HEK293 (cell line): ENCODE data around the gene CYP1B1.

ENCODE experiments used
- AEBP2 ChIP-seq: fragments of 450-650 bp; formaldehyde crosslinking; IDR thresholded peaks from 2 replicates; pipeline ENCODE4 v1.5.1; 2016; ENCODE audit warnings: missing biosample characterization, missing genetic modification characterization, borderline replicate concordance
- SP7 ChIP-seq: fragments of 450-650 bp; formaldehyde crosslinking; IDR thresholded peaks from 2 replicates; pipeline ENCODE4 v1.5.1; 2016; ENCODE audit warnings: missing biosample characterization, missing genetic modification characterization
- ZNF600 ChIP-seq: fragments of 450-650 bp; formaldehyde crosslinking; IDR thresholded peaks from 2 replicates; pipeline ENCODE4 v1.5.1; 2016; ENCODE audit warnings: missing biosample characterization, missing genetic modification characterization
- TF ChIP-seq, protein P1 (sequence below): fragments of 450-650 bp; formaldehyde crosslinking; IDR thresholded peaks from 2 replicates; pipeline ENCODE4 v1.5.1; 2016; ENCODE audit warnings: missing biosample characterization, missing genetic modification characterization
- TF ChIP-seq, protein P2 (sequence below): fragments of 450-650 bp; formaldehyde crosslinking; IDR thresholded peaks from 2 replicates; pipeline ENCODE4 v1.5.1; 2016; ENCODE audit warnings: missing biosample characterization, missing genetic modification characterization
- TF ChIP-seq, protein P3 (sequence below): fragments of 450-650 bp; formaldehyde crosslinking; IDR thresholded peaks from 2 replicates; pipeline ENCODE4 v1.5.1; 2016; ENCODE audit warnings: missing biosample characterization, missing genetic modification characterization
- TF ChIP-seq, protein P4 (sequence below): fragments of 450-650 bp; formaldehyde crosslinking; IDR thresholded peaks from 2 replicates; pipeline ENCODE4 v1.5.1; 2016; ENCODE audit warnings: missing biosample characterization, missing genetic modification characterization
- TF ChIP-seq, protein P5 (sequence below): fragments of 450-650 bp; IDR thresholded peaks from 2 replicates; pipeline ENCODE4 v1.5.1; 2018; ENCODE audit warnings: missing biosample characterization, missing genetic modification characterization

- TF ChIP-seq AEBP2 (tag by site-specific recombination) = no peak
- TF ChIP-seq, protein P1, sequence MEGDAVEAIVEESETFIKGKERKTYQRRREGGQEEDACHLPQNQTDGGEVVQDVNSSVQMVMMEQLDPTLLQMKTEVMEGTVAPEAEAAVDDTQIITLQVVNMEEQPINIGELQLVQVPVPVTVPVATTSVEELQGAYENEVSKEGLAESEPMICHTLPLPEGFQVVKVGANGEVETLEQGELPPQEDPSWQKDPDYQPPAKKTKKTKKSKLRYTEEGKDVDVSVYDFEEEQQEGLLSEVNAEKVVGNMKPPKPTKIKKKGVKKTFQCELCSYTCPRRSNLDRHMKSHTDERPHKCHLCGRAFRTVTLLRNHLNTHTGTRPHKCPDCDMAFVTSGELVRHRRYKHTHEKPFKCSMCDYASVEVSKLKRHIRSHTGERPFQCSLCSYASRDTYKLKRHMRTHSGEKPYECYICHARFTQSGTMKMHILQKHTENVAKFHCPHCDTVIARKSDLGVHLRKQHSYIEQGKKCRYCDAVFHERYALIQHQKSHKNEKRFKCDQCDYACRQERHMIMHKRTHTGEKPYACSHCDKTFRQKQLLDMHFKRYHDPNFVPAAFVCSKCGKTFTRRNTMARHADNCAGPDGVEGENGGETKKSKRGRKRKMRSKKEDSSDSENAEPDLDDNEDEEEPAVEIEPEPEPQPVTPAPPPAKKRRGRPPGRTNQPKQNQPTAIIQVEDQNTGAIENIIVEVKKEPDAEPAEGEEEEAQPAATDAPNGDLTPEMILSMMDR (tag by site-specific recombination) = no peak
- TF ChIP-seq, protein P2, sequence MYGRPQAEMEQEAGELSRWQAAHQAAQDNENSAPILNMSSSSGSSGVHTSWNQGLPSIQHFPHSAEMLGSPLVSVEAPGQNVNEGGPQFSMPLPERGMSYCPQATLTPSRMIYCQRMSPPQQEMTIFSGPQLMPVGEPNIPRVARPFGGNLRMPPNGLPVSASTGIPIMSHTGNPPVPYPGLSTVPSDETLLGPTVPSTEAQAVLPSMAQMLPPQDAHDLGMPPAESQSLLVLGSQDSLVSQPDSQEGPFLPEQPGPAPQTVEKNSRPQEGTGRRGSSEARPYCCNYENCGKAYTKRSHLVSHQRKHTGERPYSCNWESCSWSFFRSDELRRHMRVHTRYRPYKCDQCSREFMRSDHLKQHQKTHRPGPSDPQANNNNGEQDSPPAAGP (tag by site-specific recombination) = no peak
- TF ChIP-seq, protein P3, sequence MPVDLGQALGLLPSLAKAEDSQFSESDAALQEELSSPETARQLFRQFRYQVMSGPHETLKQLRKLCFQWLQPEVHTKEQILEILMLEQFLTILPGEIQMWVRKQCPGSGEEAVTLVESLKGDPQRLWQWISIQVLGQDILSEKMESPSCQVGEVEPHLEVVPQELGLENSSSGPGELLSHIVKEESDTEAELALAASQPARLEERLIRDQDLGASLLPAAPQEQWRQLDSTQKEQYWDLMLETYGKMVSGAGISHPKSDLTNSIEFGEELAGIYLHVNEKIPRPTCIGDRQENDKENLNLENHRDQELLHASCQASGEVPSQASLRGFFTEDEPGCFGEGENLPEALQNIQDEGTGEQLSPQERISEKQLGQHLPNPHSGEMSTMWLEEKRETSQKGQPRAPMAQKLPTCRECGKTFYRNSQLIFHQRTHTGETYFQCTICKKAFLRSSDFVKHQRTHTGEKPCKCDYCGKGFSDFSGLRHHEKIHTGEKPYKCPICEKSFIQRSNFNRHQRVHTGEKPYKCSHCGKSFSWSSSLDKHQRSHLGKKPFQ (tag by site-specific recombination) = no peak
- TF ChIP-seq ZNF600 (tag by site-specific recombination) = no peak
- TF ChIP-seq, protein P4, sequence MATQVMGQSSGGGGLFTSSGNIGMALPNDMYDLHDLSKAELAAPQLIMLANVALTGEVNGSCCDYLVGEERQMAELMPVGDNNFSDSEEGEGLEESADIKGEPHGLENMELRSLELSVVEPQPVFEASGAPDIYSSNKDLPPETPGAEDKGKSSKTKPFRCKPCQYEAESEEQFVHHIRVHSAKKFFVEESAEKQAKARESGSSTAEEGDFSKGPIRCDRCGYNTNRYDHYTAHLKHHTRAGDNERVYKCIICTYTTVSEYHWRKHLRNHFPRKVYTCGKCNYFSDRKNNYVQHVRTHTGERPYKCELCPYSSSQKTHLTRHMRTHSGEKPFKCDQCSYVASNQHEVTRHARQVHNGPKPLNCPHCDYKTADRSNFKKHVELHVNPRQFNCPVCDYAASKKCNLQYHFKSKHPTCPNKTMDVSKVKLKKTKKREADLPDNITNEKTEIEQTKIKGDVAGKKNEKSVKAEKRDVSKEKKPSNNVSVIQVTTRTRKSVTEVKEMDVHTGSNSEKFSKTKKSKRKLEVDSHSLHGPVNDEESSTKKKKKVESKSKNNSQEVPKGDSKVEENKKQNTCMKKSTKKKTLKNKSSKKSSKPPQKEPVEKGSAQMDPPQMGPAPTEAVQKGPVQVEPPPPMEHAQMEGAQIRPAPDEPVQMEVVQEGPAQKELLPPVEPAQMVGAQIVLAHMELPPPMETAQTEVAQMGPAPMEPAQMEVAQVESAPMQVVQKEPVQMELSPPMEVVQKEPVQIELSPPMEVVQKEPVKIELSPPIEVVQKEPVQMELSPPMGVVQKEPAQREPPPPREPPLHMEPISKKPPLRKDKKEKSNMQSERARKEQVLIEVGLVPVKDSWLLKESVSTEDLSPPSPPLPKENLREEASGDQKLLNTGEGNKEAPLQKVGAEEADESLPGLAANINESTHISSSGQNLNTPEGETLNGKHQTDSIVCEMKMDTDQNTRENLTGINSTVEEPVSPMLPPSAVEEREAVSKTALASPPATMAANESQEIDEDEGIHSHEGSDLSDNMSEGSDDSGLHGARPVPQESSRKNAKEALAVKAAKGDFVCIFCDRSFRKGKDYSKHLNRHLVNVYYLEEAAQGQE (tag by site-specific recombination) = no peak
- TF ChIP-seq, protein P5, sequence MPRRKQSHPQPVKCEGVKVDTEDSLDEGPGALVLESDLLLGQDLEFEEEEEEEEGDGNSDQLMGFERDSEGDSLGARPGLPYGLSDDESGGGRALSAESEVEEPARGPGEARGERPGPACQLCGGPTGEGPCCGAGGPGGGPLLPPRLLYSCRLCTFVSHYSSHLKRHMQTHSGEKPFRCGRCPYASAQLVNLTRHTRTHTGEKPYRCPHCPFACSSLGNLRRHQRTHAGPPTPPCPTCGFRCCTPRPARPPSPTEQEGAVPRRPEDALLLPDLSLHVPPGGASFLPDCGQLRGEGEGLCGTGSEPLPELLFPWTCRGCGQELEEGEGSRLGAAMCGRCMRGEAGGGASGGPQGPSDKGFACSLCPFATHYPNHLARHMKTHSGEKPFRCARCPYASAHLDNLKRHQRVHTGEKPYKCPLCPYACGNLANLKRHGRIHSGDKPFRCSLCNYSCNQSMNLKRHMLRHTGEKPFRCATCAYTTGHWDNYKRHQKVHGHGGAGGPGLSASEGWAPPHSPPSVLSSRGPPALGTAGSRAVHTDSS (tag by site-specific recombination) = no peak
- TF ChIP-seq SP7 (tag by site-specific recombination) = no peak
Observed at GRCh38 chr2:38017836-38018235, 58.1 kb downstream of the CYP1B1 start.
